Cardiac muscle cell (in vitro differentiated cells and primary cell): Measurements from ENCODE around the gene ARFIP1. TPM values are rescaled to one million over a fixed set of nuclear protein-coding genes. Genes with fewer than 3 reads are reported as not detected.

ENCODE experiments used
- DNase-seq, 2 donors: peaks; one replicate each; pipeline versions ENCODE4 v3.0.0 to v3.0.0-alpha.2; 2010 to 2017; ENCODE audit warnings: low read depth in 1 of 2, low spot score in 1 of 2
- H3K27ac ChIP-seq: fragments of 200-600 bp; sonication (generic); 2 replicates; pipeline ENCODE4 v1.5.1; 2016
- H3K27me3 ChIP-seq: fragments of 200-600 bp; sonication (generic); 2 replicates; pipeline ENCODE4 v1.6.0; 2016; ENCODE audit warnings: control low read depth
- H3K36me3 ChIP-seq: fragments of 200-600 bp; sonication (generic); 2 replicates; pipeline ENCODE4 v1.5.1; 2016; ENCODE audit warnings: control low read depth
- H3K4me1 ChIP-seq: fragments of 200-600 bp; sonication (generic); 2 replicates; pipeline ENCODE4 v1.8.1; 2017; ENCODE audit warnings: low read depth, mild to moderate bottlenecking, mixed run types
- H3K4me3 ChIP-seq: fragments of 200-600 bp; sonication (generic); 2 replicates; pipeline ENCODE4 v1.5.1; 2016; ENCODE audit warnings: mild to moderate bottlenecking
- H3K9me3 ChIP-seq: fragments of 200-600 bp; sonication (generic); 2 replicates; pipeline ENCODE4 v1.5.1; 2017; ENCODE audit warnings: low read depth, mild to moderate bottlenecking, control low read depth
- CTCF ChIP-seq: IDR thresholded peaks from 2 replicates; pipeline ENCODE4 v1.5.1; 2012; ENCODE audit warnings: low read depth, mild to moderate bottlenecking, low read length
- polyA plus RNA-seq: library from polyadenylated mRNA; unstranded; fragments of >200 nt; fragmentation: Nextera tagmentation; extraction: Ambion mirVana; gene quantifications from 2 replicates; pipeline ENCODE4 v1.2.1, GENCODE V29; 2016
- total RNA-seq: library from RNA; depleted of rRNA; stranded (reverse); fragments of >200 nt; gene quantifications from 2 replicates; pipeline ENCODE4 v1.2.3, GENCODE V29; 2016

Gene ARFIP1
- total and polyA plus RNA-seq, 2 experiments from 2014 or later: 19.3 to 26.9 TPM

- Histone ChIP-seq H3K9me3 (no peaks in the 10 kb centered on the region), H3K27ac (no peak overlapping the region), H3K4me3 (no peak overlapping the region), H3K4me1 (peaks cover 26% of the 10 kb centered on the region), H3K27me3 (peaks cover 45% of the 10 kb centered on the region), H3K36me3 (no peaks in the 10 kb centered on the region)
- DNase-seq: peak in 1 of 2 donors; percentile 33
- TF ChIP-seq CTCF: no peak
These were observed 181.4 kb downstream of the ARFIP1 start for GRCh38 chr4:152961014-152961772.

GRCh38 chr4:152961773-152962115 lies 182.0 kb downstream of the ARFIP1 start:
- Histone ChIP-seq H3K36me3 (no peaks in the 10 kb centered on the region), H3K9me3 (no peaks in the 10 kb centered on the region), H3K27ac (no peak overlapping the region), H3K4me1 (peaks cover 20% of the 10 kb centered on the region), H3K4me3 (no peak overlapping the region), H3K27me3 (peaks cover 43% of the 10 kb centered on the region)
- TF ChIP-seq CTCF: no peak
- peak in 1 of 2 donors; percentile 65 for DNase-seq

Other genes starting within 250 kb of the ARFIP1 start
- gene FBXW7, start 243.9 kb upstream of the ARFIP1 start, total RNA-seq: 30.1 and 67.7 TPM in 2 replicates
- 18.5 and 19.7 TPM in 2 replicates for gene FBXW7, start 243.9 kb upstream of the ARFIP1 start, polyA plus RNA-seq
- 0.12 and 0.67 TPM in 2 replicates for gene TMEM154, start 100.0 kb upstream of the ARFIP1 start, total RNA-seq
- 0.21 and 1.0 TPM in 2 replicates for gene TMEM154, start 100.0 kb upstream of the ARFIP1 start, polyA plus RNA-seq
- gene TIGD4, start 224 bp upstream of the ARFIP1 start, total RNA-seq: 0.56 and 1.5 TPM in 2 replicates
- 0.55 and 0.82 TPM in 2 replicates for gene TIGD4, start 224 bp upstream of the ARFIP1 start, polyA plus RNA-seq
- 0.18 and 0.25 TPM in 2 replicates for gene FHDC1, start 156.4 kb downstream of the ARFIP1 start, total RNA-seq
- 0.04 TPM in 1 of 2 replicates, not detected in the other for gene FHDC1, start 156.4 kb downstream of the ARFIP1 start, polyA plus RNA-seq